ENCODE measurements around the gene SERINC5.
"Not testable (repeated sequence)": the region's sequence is repeated elsewhere in the genome, so short reads cannot be mapped to it uniquely, and the experiment has no call there.

The SERINC5 gene

DNA sequence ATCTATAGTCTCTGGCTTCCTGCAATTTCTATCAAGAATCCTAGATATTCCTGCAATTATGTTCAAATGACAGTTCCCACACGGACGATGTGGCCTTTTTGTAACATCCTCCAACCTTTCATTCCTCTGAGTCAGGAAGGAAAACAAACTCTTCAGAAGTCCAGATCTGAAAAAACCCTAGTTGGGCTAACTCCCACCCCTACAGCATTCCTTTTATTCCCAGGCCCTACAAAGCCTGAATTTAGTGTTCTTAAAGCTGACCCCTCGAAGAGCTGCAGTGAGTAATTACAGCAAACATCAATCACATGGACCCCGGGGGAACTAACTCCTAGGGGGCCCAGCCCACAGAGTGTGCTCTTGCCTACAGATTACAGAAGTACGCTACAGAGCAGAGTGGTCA is 99.7 kb downstream of the SERINC5 start:
- DNase-seq (ENCODE audit: low spot score) = no peak
- in situ Hi-C loops (cut with MboI; ENCODE audit: low pct_unique_long_range_greater_than_20kb, low sequenced_read_pairs, unreplicated experiment) = no loop called here
- TF ChIP-seq, protein P1, sequence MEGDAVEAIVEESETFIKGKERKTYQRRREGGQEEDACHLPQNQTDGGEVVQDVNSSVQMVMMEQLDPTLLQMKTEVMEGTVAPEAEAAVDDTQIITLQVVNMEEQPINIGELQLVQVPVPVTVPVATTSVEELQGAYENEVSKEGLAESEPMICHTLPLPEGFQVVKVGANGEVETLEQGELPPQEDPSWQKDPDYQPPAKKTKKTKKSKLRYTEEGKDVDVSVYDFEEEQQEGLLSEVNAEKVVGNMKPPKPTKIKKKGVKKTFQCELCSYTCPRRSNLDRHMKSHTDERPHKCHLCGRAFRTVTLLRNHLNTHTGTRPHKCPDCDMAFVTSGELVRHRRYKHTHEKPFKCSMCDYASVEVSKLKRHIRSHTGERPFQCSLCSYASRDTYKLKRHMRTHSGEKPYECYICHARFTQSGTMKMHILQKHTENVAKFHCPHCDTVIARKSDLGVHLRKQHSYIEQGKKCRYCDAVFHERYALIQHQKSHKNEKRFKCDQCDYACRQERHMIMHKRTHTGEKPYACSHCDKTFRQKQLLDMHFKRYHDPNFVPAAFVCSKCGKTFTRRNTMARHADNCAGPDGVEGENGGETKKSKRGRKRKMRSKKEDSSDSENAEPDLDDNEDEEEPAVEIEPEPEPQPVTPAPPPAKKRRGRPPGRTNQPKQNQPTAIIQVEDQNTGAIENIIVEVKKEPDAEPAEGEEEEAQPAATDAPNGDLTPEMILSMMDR (IDR thresholded peaks at IDR 0.05; ENCODE audit: extremely low read depth, insufficient read depth, missing control alignments) = no peak

DNA sequence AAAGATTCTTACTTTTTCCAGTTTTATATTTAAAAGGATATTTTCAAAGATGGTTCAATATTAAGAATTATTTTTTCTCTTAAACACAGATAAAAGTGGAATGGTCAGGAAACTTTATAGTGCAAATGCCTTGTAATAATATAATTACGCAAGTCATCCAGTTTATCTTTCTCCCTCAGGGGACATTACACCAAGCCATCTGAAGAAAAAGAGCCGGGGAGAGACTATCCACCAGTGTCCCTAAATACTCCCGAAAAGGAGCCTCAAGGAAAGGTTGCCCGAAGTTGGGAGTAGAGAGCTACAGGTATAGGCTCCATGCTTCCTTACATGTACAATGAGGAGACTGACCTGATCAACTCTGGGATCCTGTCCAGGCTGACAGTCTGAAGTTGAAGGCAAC is 101.1 kb downstream of the SERINC5 start:
- in situ Hi-C loops (cut with MboI; ENCODE audit: low pct_unique_long_range_greater_than_20kb, low sequenced_read_pairs, unreplicated experiment) = no loop called here
- no peak for DNase-seq (ENCODE audit: low spot score)
- TF ChIP-seq, protein P1 (IDR thresholded peaks at IDR 0.05; ENCODE audit: extremely low read depth, insufficient read depth, missing control alignments) = no peak

DNA sequence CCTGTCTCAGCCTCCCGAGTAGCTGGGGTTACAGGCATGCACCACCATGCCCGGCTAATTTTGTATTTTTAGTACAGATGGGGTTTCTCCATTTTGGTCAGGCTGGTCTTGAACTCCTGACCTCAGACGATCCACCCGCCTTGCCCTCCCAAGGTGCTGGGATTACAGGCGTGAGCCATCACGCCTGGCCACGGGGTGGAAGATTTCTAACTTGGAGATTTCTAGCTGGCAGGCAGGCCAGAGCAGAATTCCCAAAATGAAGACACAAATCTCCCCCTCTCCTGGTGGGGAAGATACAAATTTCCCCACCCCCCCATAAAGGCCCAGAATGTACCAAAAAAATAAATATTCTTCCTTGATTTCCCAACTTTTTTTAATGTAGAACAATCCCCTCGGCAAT is 101.6 kb downstream of the SERINC5 start:
- in situ Hi-C loops (cut with MboI; ENCODE audit: low pct_unique_long_range_greater_than_20kb, low sequenced_read_pairs, unreplicated experiment); DNase-seq (ENCODE audit: low spot score): not testable (repeated sequence)

DNA sequence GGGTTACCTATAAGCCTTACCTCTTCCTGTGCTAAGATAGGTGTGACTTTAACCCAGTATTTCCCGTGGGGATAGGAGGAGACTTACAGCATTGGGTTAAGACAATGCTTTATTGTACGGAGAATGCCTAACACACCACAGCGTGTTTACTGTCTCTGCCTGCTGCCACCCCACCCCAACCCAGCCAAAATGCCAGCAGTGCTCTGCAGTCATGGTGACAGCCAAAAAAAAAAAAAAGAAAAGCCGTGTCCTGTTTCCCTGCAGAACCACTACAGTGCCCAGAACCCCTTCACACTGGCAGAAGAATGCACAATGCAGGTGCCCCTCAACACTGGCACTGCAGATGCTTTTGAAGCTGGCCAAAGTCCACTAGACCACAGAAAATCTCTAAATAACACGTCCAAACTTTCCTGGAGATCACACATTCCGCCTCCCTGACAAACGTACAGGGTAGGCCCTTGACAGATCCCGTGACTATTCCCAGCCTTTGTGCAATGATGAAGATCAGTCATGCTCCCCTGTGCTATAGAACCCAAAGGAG is 102.2 kb downstream of the SERINC5 start:
- no peak for DNase-seq (ENCODE audit: low spot score)
- in situ Hi-C loops (cut with MboI; ENCODE audit: low pct_unique_long_range_greater_than_20kb, low sequenced_read_pairs, unreplicated experiment) = no loop called here
- TF ChIP-seq, protein P1 (IDR thresholded peaks at IDR 0.05; ENCODE audit: extremely low read depth, insufficient read depth, missing control alignments) = no peak

DNA sequence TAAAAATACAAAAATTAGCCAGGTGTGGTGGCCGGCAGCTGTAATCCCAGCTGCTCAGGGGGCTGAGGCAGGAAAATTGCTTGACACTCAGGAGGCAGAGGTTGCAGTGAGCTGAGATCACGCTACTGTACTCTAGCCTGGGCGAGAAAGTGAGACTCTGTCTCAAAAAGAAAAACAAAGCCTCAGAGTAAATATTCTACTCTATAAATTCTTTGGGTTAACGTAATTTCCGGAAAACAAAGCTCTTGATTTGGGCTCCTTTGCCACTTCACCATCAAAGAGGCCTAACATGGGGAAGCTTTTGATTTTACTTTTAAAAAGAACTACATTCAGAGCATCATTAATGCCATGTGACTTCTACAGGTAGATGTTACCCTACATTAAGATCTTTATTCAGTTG is 103.1 kb downstream of the SERINC5 start:
- in situ Hi-C loops (cut with MboI; ENCODE audit: low pct_unique_long_range_greater_than_20kb, low sequenced_read_pairs, unreplicated experiment) = no loop called here
- DNase-seq (ENCODE audit: low spot score) = no peak
- TF ChIP-seq, protein P1 (IDR thresholded peaks at IDR 0.05; ENCODE audit: extremely low read depth, insufficient read depth, missing control alignments) = no peak

DNA sequence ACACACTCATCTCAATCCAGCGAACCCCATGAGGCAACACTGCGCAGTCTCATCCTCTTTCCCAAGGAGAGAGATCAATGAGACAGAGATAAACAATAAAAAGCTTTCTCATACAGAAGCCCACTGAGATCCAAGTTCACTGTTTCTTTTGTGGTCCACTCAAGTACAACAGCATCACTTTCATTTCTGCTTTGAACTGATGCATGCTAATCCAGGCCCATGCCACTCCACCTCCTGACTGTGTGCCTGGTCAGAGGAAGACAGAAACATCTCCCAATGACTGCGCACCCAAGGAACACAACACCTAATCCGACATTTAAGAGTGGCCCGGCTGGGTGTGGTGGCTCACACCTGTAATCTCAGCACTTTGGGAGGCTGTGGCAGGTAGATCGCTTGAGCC is 104.0 kb downstream of the SERINC5 start:
- in situ Hi-C loops (cut with MboI; ENCODE audit: low pct_unique_long_range_greater_than_20kb, low sequenced_read_pairs, unreplicated experiment) = no loop called here
- TF ChIP-seq, protein P1 (IDR thresholded peaks at IDR 0.05; ENCODE audit: extremely low read depth, insufficient read depth, missing control alignments) = no peak
- DNase-seq (ENCODE audit: low spot score) = no peak

DNA sequence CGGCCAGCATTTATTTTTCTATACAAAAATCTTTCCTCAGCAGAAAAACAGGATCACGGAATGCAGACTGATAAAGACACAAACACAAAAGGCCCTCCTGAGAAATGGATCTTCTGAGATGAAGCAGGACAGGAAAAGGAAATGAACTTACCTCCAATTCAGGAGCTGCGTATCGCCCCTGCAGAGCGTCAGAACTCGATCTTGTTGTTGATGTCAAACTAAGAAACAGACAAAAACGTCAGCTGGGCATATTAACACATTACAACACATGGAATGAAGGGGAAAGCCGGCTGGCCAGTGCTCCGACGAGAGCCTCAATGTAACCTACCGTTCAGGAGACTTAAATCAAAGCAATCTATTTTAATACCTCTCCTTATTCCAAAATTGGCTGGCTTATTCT is 105.1 kb downstream of the SERINC5 start:
- in situ Hi-C loops (cut with MboI; ENCODE audit: low pct_unique_long_range_greater_than_20kb, low sequenced_read_pairs, unreplicated experiment) = no loop called here
- DNase-seq (ENCODE audit: low spot score) = no peak
- TF ChIP-seq, protein P1 (IDR thresholded peaks at IDR 0.05; ENCODE audit: extremely low read depth, insufficient read depth, missing control alignments) = no peak

All from GM13977 (cell line).